Measurements from ENCODE around the gene PRRG4. TPM values are rescaled to one million over a fixed set of nuclear protein-coding genes. Genes with fewer than 3 reads are reported as not detected.

The PRRG4 gene
- total RNA-seq, 1 donor from 2014 or later = 12.6 TPM

DNA sequence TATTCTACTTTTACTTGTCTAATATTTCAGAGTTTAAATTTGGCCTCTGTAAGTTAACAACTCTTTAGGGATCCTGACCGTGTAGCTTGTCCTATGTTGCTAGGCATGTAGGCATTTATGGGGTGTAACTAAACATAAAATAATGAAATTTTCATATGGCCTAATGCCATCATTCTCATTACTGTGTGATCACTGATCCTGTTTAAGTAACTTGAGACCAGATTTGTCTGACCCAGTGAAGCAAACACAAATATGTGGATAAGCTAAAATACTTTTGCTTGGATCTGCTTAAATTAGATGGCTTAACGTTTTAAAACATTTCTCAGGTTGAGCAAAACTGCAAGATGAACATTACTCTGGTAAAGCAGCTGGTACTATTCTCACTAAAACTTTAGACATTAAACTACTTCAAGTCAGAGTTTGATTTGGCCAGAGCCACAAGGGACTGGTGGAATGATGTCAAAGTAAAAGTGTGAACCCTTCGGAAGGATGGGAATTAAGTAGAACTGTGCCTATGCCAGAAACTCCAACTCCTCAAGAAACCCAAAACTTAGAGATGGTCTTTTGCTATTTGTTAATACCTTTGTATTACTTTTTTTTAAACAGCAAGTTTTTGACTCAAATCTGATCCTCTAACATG is 75.4 kb downstream of the PRRG4 start:
- Histone ChIP-seq H3K36me3 (no peaks in the 10 kb centered on the region), H3K27ac (no peak overlapping the region), H3K27me3 (no peaks in the 10 kb centered on the region), H3K9me3 (no peaks in the 10 kb centered on the region), H3K4me1 (peaks cover 14% of the 10 kb centered on the region), H3K4me3 (no peak overlapping the region)
- ATAC-seq (no peak), DNase-seq (no peak)
- intact Hi-C loops (cut with DNase I) = no loop called here
- TF ChIP-seq, protein P1, sequence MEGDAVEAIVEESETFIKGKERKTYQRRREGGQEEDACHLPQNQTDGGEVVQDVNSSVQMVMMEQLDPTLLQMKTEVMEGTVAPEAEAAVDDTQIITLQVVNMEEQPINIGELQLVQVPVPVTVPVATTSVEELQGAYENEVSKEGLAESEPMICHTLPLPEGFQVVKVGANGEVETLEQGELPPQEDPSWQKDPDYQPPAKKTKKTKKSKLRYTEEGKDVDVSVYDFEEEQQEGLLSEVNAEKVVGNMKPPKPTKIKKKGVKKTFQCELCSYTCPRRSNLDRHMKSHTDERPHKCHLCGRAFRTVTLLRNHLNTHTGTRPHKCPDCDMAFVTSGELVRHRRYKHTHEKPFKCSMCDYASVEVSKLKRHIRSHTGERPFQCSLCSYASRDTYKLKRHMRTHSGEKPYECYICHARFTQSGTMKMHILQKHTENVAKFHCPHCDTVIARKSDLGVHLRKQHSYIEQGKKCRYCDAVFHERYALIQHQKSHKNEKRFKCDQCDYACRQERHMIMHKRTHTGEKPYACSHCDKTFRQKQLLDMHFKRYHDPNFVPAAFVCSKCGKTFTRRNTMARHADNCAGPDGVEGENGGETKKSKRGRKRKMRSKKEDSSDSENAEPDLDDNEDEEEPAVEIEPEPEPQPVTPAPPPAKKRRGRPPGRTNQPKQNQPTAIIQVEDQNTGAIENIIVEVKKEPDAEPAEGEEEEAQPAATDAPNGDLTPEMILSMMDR (IDR thresholded peaks at IDR 0.05) = no peak

Other genes with a start within 250 kb of the PRRG4 start
- gene EIF3M, start 246.1 kb upstream of the PRRG4 start, total RNA-seq = 144 TPM
- gene CCDC73, start 35.3 kb upstream of the PRRG4 start, total RNA-seq = not detected
- 26.3 TPM for gene QSER1, start 62.9 kb downstream of the PRRG4 start, total RNA-seq
- 0.81 TPM for gene DEPDC7, start 186.0 kb downstream of the PRRG4 start, total RNA-seq
- 15.7 TPM for gene TCP11L1, start 209.6 kb downstream of the PRRG4 start, total RNA-seq

Measured in upper lobe of right lung (tissue), 1 donor.